Fibroblast of lung (primary cell): ENCODE results near the gene FBF1.

Source experiments
- CTCF ChIP-seq, 2 donors: IDR thresholded peaks in 1 of 2; conservative IDR thresholded peaks in 1 of 2; 1 replicate in 1 of 2; 2 replicates in 1 of 2; pipeline ENCODE4 v1.5.1; 2011 to 2012; ENCODE audit warnings: low read length in 2 of 2, control low read depth in 1 of 2, inconsistent platforms in 1 of 2, low read depth in 1 of 2, mild to moderate bottlenecking in 1 of 2
- EZH2 ChIP-seq: IDR thresholded peaks from 2 replicates; pipeline ENCODE4 v1.5.1; 2012; ENCODE audit warnings: low read length, control low read depth, mild to moderate bottlenecking; ENCODE audit errors: missing control alignments

GRCh38 chr17:75874323-75875181 is 66.3 kb downstream of the FBF1 start:
- TF ChIP-seq EZH2 (no peak), CTCF (conservative IDR thresholded peaks at IDR 0.05 in 1 of 2, IDR thresholded peaks at IDR 0.05 in 1 of 2; ENCODE audit: low read depth in 1 of 2, low read length in 2 of 2) (no peak)
